Adrenal gland (tissue), 5 donors: ENCODE measurements around the gene VWA8.

Experiments
- POLR2A ChIP-seq, 2 donors: fragments of 450-650 bp; IDR thresholded peaks; one replicate each; pipeline ENCODE4 v1.6.1; 2017; ENCODE audit warnings: antibody characterized with exemption in 2 of 2, mild to moderate bottlenecking in 2 of 2, moderate library complexity in 1 of 2
- TF ChIP-seq, protein P1 (sequence below), 6 experiments: fragments of 450-650 bp in 4 of 6; fragments of 200-600 bp in 2 of 6; sonication (generic) in 1 of 6; IDR thresholded peaks; 1 replicate in 5 of 6; 2 replicates in 1 of 6; pipeline versions ENCODE4 v1.5.1 to v1.8.0; 2016 to 2021; ENCODE audit warnings: antibody characterized with exemption in 6 of 6, mild to moderate bottlenecking in 2 of 6, moderate library complexity in 1 of 6
- donor health status: DM: no; HTN: no; CAD: no.

DNA sequence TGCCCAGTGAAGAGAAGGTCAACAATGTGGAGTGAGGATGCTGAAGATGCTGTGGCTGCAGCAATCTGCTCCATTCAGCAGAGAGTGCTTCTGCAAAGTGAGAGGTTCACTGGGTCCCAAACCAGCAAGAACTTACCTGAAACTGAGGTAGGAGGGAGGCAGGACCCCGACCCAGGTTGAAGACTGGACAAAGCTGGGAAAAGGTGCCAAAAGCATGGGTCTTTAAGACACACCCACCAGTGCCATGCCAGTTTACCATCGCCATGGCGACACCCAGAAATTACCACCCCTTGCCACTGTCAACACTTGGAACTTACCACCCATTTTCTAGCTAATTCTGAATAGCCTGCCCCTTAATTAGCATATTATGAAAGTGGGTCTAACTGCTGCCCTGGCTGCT, 432.9 kb downstream of the VWA8 start:
- TF ChIP-seq, protein P1, sequence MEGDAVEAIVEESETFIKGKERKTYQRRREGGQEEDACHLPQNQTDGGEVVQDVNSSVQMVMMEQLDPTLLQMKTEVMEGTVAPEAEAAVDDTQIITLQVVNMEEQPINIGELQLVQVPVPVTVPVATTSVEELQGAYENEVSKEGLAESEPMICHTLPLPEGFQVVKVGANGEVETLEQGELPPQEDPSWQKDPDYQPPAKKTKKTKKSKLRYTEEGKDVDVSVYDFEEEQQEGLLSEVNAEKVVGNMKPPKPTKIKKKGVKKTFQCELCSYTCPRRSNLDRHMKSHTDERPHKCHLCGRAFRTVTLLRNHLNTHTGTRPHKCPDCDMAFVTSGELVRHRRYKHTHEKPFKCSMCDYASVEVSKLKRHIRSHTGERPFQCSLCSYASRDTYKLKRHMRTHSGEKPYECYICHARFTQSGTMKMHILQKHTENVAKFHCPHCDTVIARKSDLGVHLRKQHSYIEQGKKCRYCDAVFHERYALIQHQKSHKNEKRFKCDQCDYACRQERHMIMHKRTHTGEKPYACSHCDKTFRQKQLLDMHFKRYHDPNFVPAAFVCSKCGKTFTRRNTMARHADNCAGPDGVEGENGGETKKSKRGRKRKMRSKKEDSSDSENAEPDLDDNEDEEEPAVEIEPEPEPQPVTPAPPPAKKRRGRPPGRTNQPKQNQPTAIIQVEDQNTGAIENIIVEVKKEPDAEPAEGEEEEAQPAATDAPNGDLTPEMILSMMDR (IDR thresholded peaks at IDR 0.05): no peak
- no peak for TF ChIP-seq POLR2A (IDR thresholded peaks at IDR 0.05)
